HCT116 (cell line): ENCODE data around the gene CSF1R. TPM values are rescaled to one million over a fixed set of nuclear protein-coding genes. Genes with fewer than 3 reads are reported as not detected.

Source experiments
- ATAC-seq: fragments of 200-7000 bp; cut with Tn5 transposase; 2 replicates; pipeline ENCODE4 v1.9.1; 2020; ENCODE audit warnings: mild to moderate bottlenecking, moderate library complexity
- BruUV-seq: library from RNA; stranded (reverse); fragments of 400-500 nt; replicated peaks from 2 replicates; lab custom pipeline; 2021; lab: Mats Ljungman, UMichigan
- CTCF ChIA-PET: fragments of 300-600 bp; sonication (Branson Sonifier 250); formaldehyde crosslinking; loops from one replicate; lab custom pipeline; 2021; ENCODE audit warnings: antibody characterized with exemption; lab: Charles Lee
- POLR2A ChIA-PET: fragments of 300-600, 350-600 bp; sonication (Branson Sonifier 250); formaldehyde crosslinking; loops from one replicate; lab custom pipeline; 2021; ENCODE audit warnings: antibody characterized with exemption; lab: Charles Lee
- RAD21 ChIA-PET, 2 experiments: fragments of 300-600 bp; sonication (Branson Sonifier 250); formaldehyde crosslinking; loops; one replicate each; lab custom pipeline; 2023; ENCODE audit warnings: low total read pairs in 2 of 2; ENCODE audit not compliant: uncharacterized antibody in 2 of 2, unreplicated experiment in 2 of 2, low non-redundant PET in 1 of 2; lab: Charles Lee
- DNase-seq: peaks from one replicate; pipeline ENCODE4 v3.0.0-alpha.2; 2010; ENCODE audit warnings: low read depth, low spot score
- H2AFZ ChIP-seq: fragments of 200-600 bp; shearing (Covaris generic), sonication (generic); 2 replicates; pipeline ENCODE4 v1.6.1; 2017; ENCODE audit warnings: low read depth, mixed run types, mixed read lengths, antibody characterized with exemption, low read length; ENCODE audit not compliant: poor library complexity, severe bottlenecking
- H3K27ac ChIP-seq: 2 replicates; pipeline ENCODE4 v1.5.1; 2012; ENCODE audit warnings: low read depth, low read length
- H3K27me3 ChIP-seq: fragments of 200-600 bp; sonication (generic); 2 replicates; pipeline ENCODE4 v1.6.1; 2016; ENCODE audit warnings: mixed run types, low read length, mixed read lengths; ENCODE audit not compliant: insufficient read depth
- H3K36me3 ChIP-seq, 2 experiments: fragments of 200-500 bp in 1 of 2; fragments of 200-600 bp in 1 of 2; sonication (Bioruptor generic) in 1 of 2; sonication (generic) in 1 of 2; 2 replicates each; pipeline versions ENCODE4 v1.5.1 to v1.6.1; 2014 to 2016; ENCODE audit warnings: low read length in 2 of 2, inconsistent platforms in 1 of 2, mixed read lengths in 1 of 2, mixed run types in 1 of 2; ENCODE audit not compliant: insufficient read depth in 2 of 2, control insufficient read depth in 1 of 2
- H3K4me1 ChIP-seq, 2 experiments: fragments of 200-600 bp in 1 of 2; sonication (generic) in 1 of 2; 2 replicates each; pipeline versions ENCODE4 v1.5.1 to v1.6.1; 2012 to 2017; ENCODE audit warnings: low read length in 2 of 2, inconsistent platforms in 1 of 2, mild to moderate bottlenecking in 1 of 2, mixed read lengths in 1 of 2, mixed run types in 1 of 2, moderate library complexity in 1 of 2; ENCODE audit not compliant: insufficient read depth in 2 of 2, control insufficient read depth in 1 of 2
- H3K4me2 ChIP-seq: fragments of 200-600 bp; sonication (generic); 2 replicates; pipeline ENCODE4 v1.6.1; 2017; ENCODE audit warnings: mixed run types, low read length, mixed read lengths
- H3K4me3 ChIP-seq, 2 experiments: fragments of 200-600 bp in 1 of 2; sonication (generic) in 1 of 2; replicated peaks in 1 of 2; 2 replicates each; pipeline ENCODE4 v1.5.1; 2011 to 2016; ENCODE audit warnings: low read length in 2 of 2, control low read depth in 1 of 2, low read depth in 1 of 2, mild to moderate bottlenecking in 1 of 2, mixed read lengths in 1 of 2, mixed run types in 1 of 2
- H3K79me2 ChIP-seq: fragments of 200-600 bp; sonication (generic); 2 replicates; pipeline ENCODE4 v1.6.1; 2017; ENCODE audit warnings: mild to moderate bottlenecking, mixed run types, low read length, moderate library complexity, mixed read lengths; ENCODE audit not compliant: insufficient read depth
- H3K9ac ChIP-seq: fragments of 200-600 bp; sonication (generic); 2 replicates; pipeline ENCODE4 v1.6.1; 2016; ENCODE audit warnings: low read length, mixed read lengths
- H3K9me2 ChIP-seq: fragments of 200-600 bp; sonication (generic), shearing (Covaris generic); 2 replicates; pipeline ENCODE4 v1.6.1; 2017; ENCODE audit warnings: mixed run types, mild to moderate bottlenecking, moderate library complexity; ENCODE audit not compliant: insufficient read depth
- H3K9me3 ChIP-seq, 2 experiments: fragments of 200-500 bp in 1 of 2; fragments of 200-600 bp in 1 of 2; sonication (Bioruptor generic) in 1 of 2; sonication (generic) in 1 of 2; 2 replicates each; pipeline ENCODE4 v1.6.1; 2014 to 2017; ENCODE audit warnings: low read length in 2 of 2, mixed read lengths in 2 of 2, inconsistent platforms in 1 of 2, low read depth in 1 of 2, mild to moderate bottlenecking in 1 of 2, mixed run types in 1 of 2, moderate library complexity in 1 of 2; ENCODE audit not compliant: control insufficient read depth in 1 of 2, insufficient read depth in 1 of 2
- H4K20me1 ChIP-seq: fragments of 200-600 bp; sonication (generic), shearing (Covaris generic); 2 replicates; pipeline ENCODE4 v1.6.1; 2017; ENCODE audit warnings: mixed run types, mild to moderate bottlenecking, moderate library complexity; ENCODE audit not compliant: insufficient read depth
- CEBPB ChIP-seq: IDR thresholded peaks from 2 replicates; pipeline ENCODE4 v1.6.1; 2012; ENCODE audit warnings: low read depth
- EGR1 ChIP-seq: IDR thresholded peaks from 2 replicates; pipeline ENCODE4 v1.6.1; 2012; ENCODE audit warnings: low read depth
- EZH2 ChIP-seq: fragments of 200-600 bp; sonication (generic); IDR thresholded peaks from 2 replicates; pipeline ENCODE4 v1.6.1; 2017; ENCODE audit warnings: antibody characterized with exemption, mixed run types
- EZH2phosphoT487 ChIP-seq: fragments of 200-600 bp; IDR thresholded peaks from 2 replicates; pipeline ENCODE4 v1.6.1; 2018; ENCODE audit warnings: antibody characterized with exemption, borderline replicate concordance
- JUND ChIP-seq: IDR thresholded peaks from 2 replicates; pipeline ENCODE4 v1.6.1; 2012
- MAX ChIP-seq: IDR thresholded peaks from 2 replicates; pipeline ENCODE4 v1.6.1; 2012
- POLR2A ChIP-seq: IDR thresholded peaks from 2 replicates; pipeline ENCODE4 v1.7.0; 2011; ENCODE audit warnings: borderline replicate concordance; ENCODE audit not compliant: insufficient read depth, insufficient read length; ENCODE audit errors: extremely low read depth
- POLR2AphosphoS5 ChIP-seq: IDR thresholded peaks from 2 replicates; pipeline ENCODE4 v1.6.1; 2011; ENCODE audit warnings: mild to moderate bottlenecking, low read depth, low read length, moderate library complexity
- RAD21 ChIP-seq: IDR thresholded peaks from 2 replicates; pipeline ENCODE4 v1.6.1; 2012; ENCODE audit warnings: low read depth, mild to moderate bottlenecking
- SIN3A ChIP-seq: IDR thresholded peaks from 2 replicates; pipeline ENCODE4 v1.6.1; 2012; ENCODE audit warnings: low read depth
- SRF ChIP-seq: IDR thresholded peaks from 2 replicates; pipeline ENCODE4 v1.6.1; 2012; ENCODE audit warnings: low read depth
- TCF7L2 ChIP-seq: IDR thresholded peaks from 2 replicates; pipeline ENCODE4 v1.7.0; 2011; ENCODE audit warnings: borderline replicate concordance, inconsistent platforms; ENCODE audit not compliant: insufficient read depth, insufficient read length; ENCODE audit errors: extremely low read depth
- YY1 ChIP-seq: IDR thresholded peaks from 2 replicates; pipeline ENCODE4 v1.6.1; 2011; ENCODE audit warnings: low read length, low read depth, moderate library complexity, mild to moderate bottlenecking; ENCODE audit not compliant: insufficient replicate concordance; ENCODE audit errors: extremely low read depth
- ZBTB33 ChIP-seq: IDR thresholded peaks from 2 replicates; pipeline ENCODE4 v1.6.1; 2011; ENCODE audit warnings: mild to moderate bottlenecking, low read length, moderate library complexity; ENCODE audit not compliant: insufficient replicate concordance; ENCODE audit errors: extremely low read depth
- ZFX ChIP-seq: fragments of 450-650 bp; IDR thresholded peaks from 2 replicates; pipeline ENCODE4 v1.6.1; 2017
- ZNF274 ChIP-seq: fragments of 200-500 bp; sonication (Bioruptor generic); IDR thresholded peaks from 2 replicates; pipeline ENCODE4 v1.6.1; 2014; ENCODE audit warnings: mild to moderate bottlenecking, low read depth, low read length, inconsistent platforms
- intact Hi-C: fragments of 100-400 bp; cut with micrococcal nuclease; formaldehyde crosslinking; loops from 2 replicates; pipeline ENCODE4 v1.10.0; 2022
- total RNA-seq: library from RNA; stranded (reverse); gene quantifications from one replicate; pipeline ENCODE4 v1.2.1, GENCODE V29; 2021; ENCODE audit not compliant: unreplicated experiment
- TF ChIP-seq, protein P1 (sequence below): IDR thresholded peaks from 2 replicates; pipeline ENCODE4 v1.6.1; 2012
- TF ChIP-seq, protein P2 (sequence below): IDR thresholded peaks from 2 replicates; pipeline ENCODE4 v1.6.1; 2012; ENCODE audit warnings: low read depth
- TF ChIP-seq, protein P3 (sequence below), 3 experiments: fragments of 200-600 bp in 1 of 3; sonication (generic) in 1 of 3; IDR thresholded peaks in 2 of 3; conservative IDR thresholded peaks in 1 of 3; 2 replicates each; pipeline ENCODE4 v1.5.1; 2012 to 2017; ENCODE audit warnings: low read depth in 2 of 3, low read length in 2 of 3, antibody characterized with exemption in 1 of 3, borderline replicate concordance in 1 of 3, control low read depth in 1 of 3, mild to moderate bottlenecking in 1 of 3, mixed read lengths in 1 of 3, mixed run types in 1 of 3, moderate library complexity in 1 of 3; ENCODE audit not compliant: insufficient read depth in 1 of 3

Gene CSF1R
- total RNA-seq, 1 experiment from 2014 or later: 0.17 TPM

DNA sequence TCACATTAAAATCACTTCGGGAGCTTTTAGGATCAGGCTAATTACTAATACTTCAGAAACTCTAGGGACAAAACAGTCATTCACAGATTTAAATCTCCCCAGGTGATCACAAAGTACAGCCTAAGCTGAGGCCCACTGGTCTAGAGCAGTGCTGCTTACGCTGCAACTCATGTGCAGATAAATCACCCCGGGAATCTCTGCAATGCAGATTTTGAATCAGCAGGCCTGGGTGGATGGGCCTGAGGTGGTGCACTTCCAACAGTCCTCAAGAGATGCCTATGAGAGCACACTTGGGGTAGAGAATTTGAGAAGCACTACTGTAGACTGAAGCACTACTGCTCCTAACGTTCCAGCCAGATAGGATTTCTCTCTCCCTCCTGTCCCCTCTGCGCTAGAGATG lies 28.4 kb downstream of the CSF1R start:
- Histone ChIP-seq H3K4me1 (peaks cover 0 to 12% of the 10 kb centered on the region in 2 experiments; a peak in 2 of 4 replicates), H3K4me3 (no peak overlapping the region), H4K20me1 (no peaks in the 10 kb centered on the region), H3K4me2 (no peak overlapping the region), H3K36me3 (peaks cover under 1 to 5% of the 10 kb centered on the region in 2 experiments; a peak in 2 of 4 replicates), H2AFZ (no peak overlapping the region), H3K9me2 (no peaks in the 10 kb centered on the region), H3K27me3 (no peaks in the 10 kb centered on the region), H3K9me3 (no peaks in the 10 kb centered on the region), H3K27ac (no peak overlapping the region), H3K79me2 (no peaks in the 10 kb centered on the region), H3K9ac (no peak overlapping the region)
- TF ChIP-seq ZNF274: no peak
- no peak for TF ChIP-seq EGR1
- no peak for TF ChIP-seq JUND
- TF ChIP-seq, protein P1, sequence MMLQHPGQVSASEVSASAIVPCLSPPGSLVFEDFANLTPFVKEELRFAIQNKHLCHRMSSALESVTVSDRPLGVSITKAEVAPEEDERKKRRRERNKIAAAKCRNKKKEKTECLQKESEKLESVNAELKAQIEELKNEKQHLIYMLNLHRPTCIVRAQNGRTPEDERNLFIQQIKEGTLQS: no peak
- no peak for TF ChIP-seq EZH2
- TF ChIP-seq ZFX: no peak
- TF ChIP-seq RAD21: no peak
- TF ChIP-seq CEBPB: no peak
- TF ChIP-seq ZBTB33: no peak
- TF ChIP-seq, protein P2, sequence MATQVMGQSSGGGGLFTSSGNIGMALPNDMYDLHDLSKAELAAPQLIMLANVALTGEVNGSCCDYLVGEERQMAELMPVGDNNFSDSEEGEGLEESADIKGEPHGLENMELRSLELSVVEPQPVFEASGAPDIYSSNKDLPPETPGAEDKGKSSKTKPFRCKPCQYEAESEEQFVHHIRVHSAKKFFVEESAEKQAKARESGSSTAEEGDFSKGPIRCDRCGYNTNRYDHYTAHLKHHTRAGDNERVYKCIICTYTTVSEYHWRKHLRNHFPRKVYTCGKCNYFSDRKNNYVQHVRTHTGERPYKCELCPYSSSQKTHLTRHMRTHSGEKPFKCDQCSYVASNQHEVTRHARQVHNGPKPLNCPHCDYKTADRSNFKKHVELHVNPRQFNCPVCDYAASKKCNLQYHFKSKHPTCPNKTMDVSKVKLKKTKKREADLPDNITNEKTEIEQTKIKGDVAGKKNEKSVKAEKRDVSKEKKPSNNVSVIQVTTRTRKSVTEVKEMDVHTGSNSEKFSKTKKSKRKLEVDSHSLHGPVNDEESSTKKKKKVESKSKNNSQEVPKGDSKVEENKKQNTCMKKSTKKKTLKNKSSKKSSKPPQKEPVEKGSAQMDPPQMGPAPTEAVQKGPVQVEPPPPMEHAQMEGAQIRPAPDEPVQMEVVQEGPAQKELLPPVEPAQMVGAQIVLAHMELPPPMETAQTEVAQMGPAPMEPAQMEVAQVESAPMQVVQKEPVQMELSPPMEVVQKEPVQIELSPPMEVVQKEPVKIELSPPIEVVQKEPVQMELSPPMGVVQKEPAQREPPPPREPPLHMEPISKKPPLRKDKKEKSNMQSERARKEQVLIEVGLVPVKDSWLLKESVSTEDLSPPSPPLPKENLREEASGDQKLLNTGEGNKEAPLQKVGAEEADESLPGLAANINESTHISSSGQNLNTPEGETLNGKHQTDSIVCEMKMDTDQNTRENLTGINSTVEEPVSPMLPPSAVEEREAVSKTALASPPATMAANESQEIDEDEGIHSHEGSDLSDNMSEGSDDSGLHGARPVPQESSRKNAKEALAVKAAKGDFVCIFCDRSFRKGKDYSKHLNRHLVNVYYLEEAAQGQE: no peak
- no peak for TF ChIP-seq TCF7L2
- TF ChIP-seq MAX: no peak
- no peak for TF ChIP-seq EZH2phosphoT487
- no peak for TF ChIP-seq SRF
- no peak for TF ChIP-seq YY1
- TF ChIP-seq POLR2A: no peak
- TF ChIP-seq, protein P3, sequence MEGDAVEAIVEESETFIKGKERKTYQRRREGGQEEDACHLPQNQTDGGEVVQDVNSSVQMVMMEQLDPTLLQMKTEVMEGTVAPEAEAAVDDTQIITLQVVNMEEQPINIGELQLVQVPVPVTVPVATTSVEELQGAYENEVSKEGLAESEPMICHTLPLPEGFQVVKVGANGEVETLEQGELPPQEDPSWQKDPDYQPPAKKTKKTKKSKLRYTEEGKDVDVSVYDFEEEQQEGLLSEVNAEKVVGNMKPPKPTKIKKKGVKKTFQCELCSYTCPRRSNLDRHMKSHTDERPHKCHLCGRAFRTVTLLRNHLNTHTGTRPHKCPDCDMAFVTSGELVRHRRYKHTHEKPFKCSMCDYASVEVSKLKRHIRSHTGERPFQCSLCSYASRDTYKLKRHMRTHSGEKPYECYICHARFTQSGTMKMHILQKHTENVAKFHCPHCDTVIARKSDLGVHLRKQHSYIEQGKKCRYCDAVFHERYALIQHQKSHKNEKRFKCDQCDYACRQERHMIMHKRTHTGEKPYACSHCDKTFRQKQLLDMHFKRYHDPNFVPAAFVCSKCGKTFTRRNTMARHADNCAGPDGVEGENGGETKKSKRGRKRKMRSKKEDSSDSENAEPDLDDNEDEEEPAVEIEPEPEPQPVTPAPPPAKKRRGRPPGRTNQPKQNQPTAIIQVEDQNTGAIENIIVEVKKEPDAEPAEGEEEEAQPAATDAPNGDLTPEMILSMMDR (IDR thresholded peaks at IDR 0.05 in 2 of 3, conservative IDR thresholded peaks at IDR 0.05 in 1 of 3; ENCODE audit: borderline replicate concordance in 1 of 3, insufficient read depth in 1 of 3, low read depth in 2 of 3, low read length in 2 of 3): no peak
- TF ChIP-seq SIN3A: no peak
- TF ChIP-seq POLR2AphosphoS5: no peak
- RAD21 ChIA-PET: no interaction called here
- POLR2A ChIA-PET: no interaction called here
- intact Hi-C loops: no loop called here
- BruUV-seq: no TSS peak
- ATAC-seq (no peak), DNase-seq (no peak)
- CTCF ChIA-PET: no interaction called here
